Retinal pigment epithelial cell (primary cell): ENCODE results near the gene PLEK2.

Source experiments
- DNase-seq: peaks from one replicate; pipeline ENCODE4 v3.0.0-alpha.2; 2010; ENCODE audit warnings: low read depth
- H3K4me3 ChIP-seq: 2 replicates; pipeline ENCODE4 v1.5.1; 2011; ENCODE audit warnings: mild to moderate bottlenecking, low read length, control low read depth, moderate library complexity
- CTCF ChIP-seq: conservative IDR thresholded peaks from 2 replicates; pipeline ENCODE4 v1.5.1; 2011; ENCODE audit warnings: low read depth, low read length, control low read depth, inconsistent platforms

Gene PLEK2

GRCh38 chr14:67359775-67360469 lies 52.0 kb downstream of the PLEK2 start, which contains the start of the genes ATP6V1D and EIF2S1:
TSS of gene ATP6V1D (minus strand) at chr14:67359804. CDS start at chr14:67359698, 106 bp downstream.
TSS of gene EIF2S1 (plus strand) at chr14:67360328. CDS start at chr14:67364768, 4,440 bp downstream.
- DNase-seq, result peak; percentile 97
- TF ChIP-seq CTCF, result peak; percentile 93
- peak within 1 kb of the TSS; percentile 96 for H3K4me3 ChIP-seq

GRCh38 chr14:67358924-67359774 lies 52.8 kb downstream of the PLEK2 start:
- TF ChIP-seq CTCF, result no peak
- peak; percentile 18 for DNase-seq
- H3K4me3 ChIP-seq, result peak overlapping the region; percentile 96

- no peak for DNase-seq
- no peak for TF ChIP-seq CTCF
- no peak overlapping the region for H3K4me3 ChIP-seq
Measured at GRCh38 chr14:67357969-67358354, 54.0 kb downstream of the PLEK2 start.

GRCh38 chr14:67357186-67357968 lies 54.6 kb downstream of the PLEK2 start:
- H3K4me3 ChIP-seq, result no peak overlapping the region
- no peak for TF ChIP-seq CTCF

DNA sequence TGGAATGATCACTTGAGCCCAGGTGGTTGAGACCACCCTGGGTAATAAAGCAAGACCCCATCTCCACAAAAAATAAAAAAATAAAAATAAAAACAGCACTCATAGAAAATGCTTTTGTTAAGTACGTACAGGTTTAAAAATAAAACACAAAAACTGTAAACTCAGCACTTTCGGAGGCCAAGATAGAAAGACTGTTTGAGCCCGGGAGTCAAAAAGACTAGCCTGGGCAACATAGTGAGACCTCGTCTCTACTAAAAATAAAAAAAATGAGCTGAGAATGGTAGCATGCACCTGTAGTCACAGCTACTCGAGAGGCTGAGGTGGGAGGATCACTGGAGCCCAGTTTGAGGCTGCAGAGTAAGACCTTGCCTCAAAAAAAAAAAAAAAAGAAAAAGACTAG lies 59.9 kb downstream of the PLEK2 start:
- DNase-seq, result no peak
- no peak overlapping the region for H3K4me3 ChIP-seq
- TF ChIP-seq CTCF, result no peak

More at GRCh38 chr14:67357186-67357968, 54.6 kb downstream of the PLEK2 start:
- DNase-seq, result no peak

- TF ChIP-seq CTCF, result no peak
- no peak overlapping the region for H3K4me3 ChIP-seq
Measured at GRCh38 chr14:67345583-67345982, 66.4 kb downstream of the PLEK2 start.

More at GRCh38 chr14:67345583-67345982, 66.4 kb downstream of the PLEK2 start:
- DNase-seq, result no peak
